Loucy (cell line): ENCODE measurements around the gene TOMM20.
"Not testable (repeated sequence)": the region's sequence is repeated elsewhere in the genome, so short reads cannot be mapped to it uniquely, and the experiment has no call there.

Experiments used
- H2AFZ ChIP-seq: fragments of 200-600 bp; sonication (generic); 2 replicates; pipeline ENCODE4 v1.6.0; 2016; ENCODE audit warnings: antibody characterized with exemption, mild to moderate bottlenecking, low read length, moderate library complexity
- H3F3A ChIP-seq: fragments of 200-600 bp; 2 replicates; pipeline ENCODE4 v1.6.0; 2016; ENCODE audit warnings: antibody characterized with exemption, low read depth, mild to moderate bottlenecking
- H3K27me3 ChIP-seq: fragments of 200-600 bp; sonication (generic); 2 replicates; pipeline ENCODE4 v1.6.1; 2014; ENCODE audit warnings: low read length, mild to moderate bottlenecking; ENCODE audit not compliant: insufficient read depth, poor library complexity, severe bottlenecking
- H3K36me3 ChIP-seq: fragments of 200-600 bp; sonication (generic); 2 replicates; pipeline ENCODE4 v1.6.1; 2016; ENCODE audit warnings: low read length; ENCODE audit not compliant: insufficient read depth
- H3K4me1 ChIP-seq: fragments of 200-600 bp; sonication (generic); 2 replicates; pipeline ENCODE4 v1.5.1; 2014; ENCODE audit warnings: low read length, mild to moderate bottlenecking; ENCODE audit not compliant: insufficient read depth, poor library complexity, severe bottlenecking
- H3K4me2 ChIP-seq: fragments of 200-600 bp; sonication (generic); 2 replicates; pipeline ENCODE4 v1.6.0; 2014; ENCODE audit warnings: antibody characterized with exemption, low read length, low read depth, mild to moderate bottlenecking; ENCODE audit not compliant: poor library complexity, severe bottlenecking
- H3K4me3 ChIP-seq: fragments of 200-600 bp; sonication (generic); 2 replicates; pipeline ENCODE4 v1.5.1; 2014; ENCODE audit warnings: low read length, mild to moderate bottlenecking, mixed read lengths; ENCODE audit not compliant: poor library complexity, severe bottlenecking
- H3K79me2 ChIP-seq: fragments of 200-600 bp; sonication (generic); 2 replicates; pipeline ENCODE4 v1.6.1; 2014; ENCODE audit warnings: low read length; ENCODE audit not compliant: insufficient read depth
- H3K9ac ChIP-seq: fragments of 200-600 bp; sonication (generic); 2 replicates; pipeline ENCODE4 v1.6.0; 2014; ENCODE audit warnings: mild to moderate bottlenecking, low read depth, low read length, moderate library complexity; ENCODE audit not compliant: poor library complexity, severe bottlenecking
- H3K9me2 ChIP-seq: fragments of 200-600 bp; sonication (generic); replicated peaks from 2 replicates; pipeline ENCODE4 v1.6.1; 2016; ENCODE audit warnings: low read depth, low read length, mixed read lengths
- H3K9me3 ChIP-seq: fragments of 200-600 bp; sonication (generic); 2 replicates; pipeline ENCODE4 v1.6.1; 2014; ENCODE audit warnings: mild to moderate bottlenecking, antibody characterized with exemption, low read length, low read depth; ENCODE audit not compliant: insufficient read depth
- H4K20me1 ChIP-seq: fragments of 200-600 bp; sonication (generic); 2 replicates; pipeline ENCODE4 v1.6.0; 2014; ENCODE audit warnings: antibody characterized with exemption, low read length, mild to moderate bottlenecking; ENCODE audit not compliant: insufficient read depth, poor library complexity, severe bottlenecking
- EZH2phosphoT487 ChIP-seq: fragments of 200-600 bp; IDR thresholded peaks from 2 replicates; pipeline ENCODE4 v1.6.1; 2018; ENCODE audit warnings: antibody characterized with exemption, mild to moderate bottlenecking, moderate library complexity, borderline replicate concordance
- TF ChIP-seq, protein P1 (sequence below): fragments of 200-600 bp; sonication (generic); conservative IDR thresholded peaks from 2 replicates; pipeline ENCODE4 v1.5.1; 2014; ENCODE audit warnings: mild to moderate bottlenecking, antibody characterized with exemption, low read length

TOMM20 gene

DNA sequence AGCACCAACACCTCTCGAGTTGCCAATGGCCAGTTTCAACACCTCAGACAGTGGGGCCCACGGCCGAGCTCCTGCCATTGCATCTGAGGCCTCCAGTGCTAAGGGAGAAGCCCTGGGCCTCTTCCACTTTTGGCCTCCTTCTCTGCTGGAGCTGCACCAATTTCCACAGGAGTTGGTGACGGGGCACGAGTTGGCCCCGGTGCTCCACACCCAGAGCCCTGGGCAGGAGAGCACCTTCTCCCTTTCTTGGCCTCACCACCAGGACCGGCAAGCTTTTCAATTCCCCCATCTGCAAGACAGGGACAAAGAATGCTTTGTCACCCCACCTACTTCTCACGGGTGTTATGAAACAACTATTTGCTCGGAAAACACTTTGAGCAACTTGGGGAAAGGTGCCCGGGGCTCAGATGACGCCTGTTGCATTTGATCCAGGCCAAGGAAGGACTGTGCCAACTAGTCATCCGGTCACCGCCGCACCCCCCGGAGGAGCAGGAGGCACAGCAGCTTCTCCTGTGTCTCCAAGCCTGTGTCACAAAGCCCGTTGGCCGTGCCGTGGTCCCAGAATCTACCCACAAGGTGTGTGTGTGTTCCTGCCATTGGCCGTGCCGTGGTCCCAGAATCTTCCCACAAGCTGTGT lies 55.2 kb downstream of the TOMM20 start:
- Histone ChIP-seq H3K36me3 (no peaks in the 10 kb centered on the region), H4K20me1 (no peaks in the 10 kb centered on the region), H3K9me2 (no peaks in the 10 kb centered on the region), H3K9me3 (no peaks in the 10 kb centered on the region), H3K4me2 (no peak overlapping the region), H3K9ac (no peak overlapping the region), H3K27me3 (no peaks in the 10 kb centered on the region), H2AFZ (no peak overlapping the region), H3K4me3 (no peak overlapping the region), H3K79me2 (no peaks in the 10 kb centered on the region), H3K4me1 (peaks cover 5% of the 10 kb centered on the region), H3F3A (0 out of 2 replicates have a peak, but pooled peaks cover 3% of the 10 kb centered on the region)
- TF ChIP-seq EZH2phosphoT487, result no peak
- TF ChIP-seq, protein P1, sequence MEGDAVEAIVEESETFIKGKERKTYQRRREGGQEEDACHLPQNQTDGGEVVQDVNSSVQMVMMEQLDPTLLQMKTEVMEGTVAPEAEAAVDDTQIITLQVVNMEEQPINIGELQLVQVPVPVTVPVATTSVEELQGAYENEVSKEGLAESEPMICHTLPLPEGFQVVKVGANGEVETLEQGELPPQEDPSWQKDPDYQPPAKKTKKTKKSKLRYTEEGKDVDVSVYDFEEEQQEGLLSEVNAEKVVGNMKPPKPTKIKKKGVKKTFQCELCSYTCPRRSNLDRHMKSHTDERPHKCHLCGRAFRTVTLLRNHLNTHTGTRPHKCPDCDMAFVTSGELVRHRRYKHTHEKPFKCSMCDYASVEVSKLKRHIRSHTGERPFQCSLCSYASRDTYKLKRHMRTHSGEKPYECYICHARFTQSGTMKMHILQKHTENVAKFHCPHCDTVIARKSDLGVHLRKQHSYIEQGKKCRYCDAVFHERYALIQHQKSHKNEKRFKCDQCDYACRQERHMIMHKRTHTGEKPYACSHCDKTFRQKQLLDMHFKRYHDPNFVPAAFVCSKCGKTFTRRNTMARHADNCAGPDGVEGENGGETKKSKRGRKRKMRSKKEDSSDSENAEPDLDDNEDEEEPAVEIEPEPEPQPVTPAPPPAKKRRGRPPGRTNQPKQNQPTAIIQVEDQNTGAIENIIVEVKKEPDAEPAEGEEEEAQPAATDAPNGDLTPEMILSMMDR, result no peak

DNA sequence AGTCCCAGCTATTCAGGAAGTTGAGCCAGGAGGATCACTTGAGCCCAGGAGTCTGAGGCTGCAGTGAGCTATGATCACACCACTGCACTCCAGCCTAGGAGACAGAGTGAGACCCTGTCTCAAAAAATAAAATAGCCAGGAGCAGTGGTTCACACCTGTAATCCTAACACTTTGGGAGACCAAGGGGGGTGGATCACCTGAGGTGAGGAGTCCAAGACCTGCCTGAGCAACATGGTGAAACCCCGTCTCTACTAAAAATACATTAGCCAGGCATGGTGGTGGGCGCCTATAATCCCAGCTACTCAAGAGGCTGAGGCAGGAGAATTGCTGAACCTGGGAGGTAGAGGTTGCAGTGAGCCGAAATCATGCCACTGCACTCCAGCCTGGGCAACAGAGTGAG lies 56.1 kb downstream of the TOMM20 start:
- H3K36me3 ChIP-seq, H3K4me1 ChIP-seq, H3K9ac ChIP-seq, H3K4me2 ChIP-seq, H3K9me2 ChIP-seq, H3F3A ChIP-seq, H2AFZ ChIP-seq, H4K20me1 ChIP-seq, H3K4me3 ChIP-seq, H3K79me2 ChIP-seq, H3K9me3 ChIP-seq, H3K27me3 ChIP-seq: not testable (repeated sequence)

DNA sequence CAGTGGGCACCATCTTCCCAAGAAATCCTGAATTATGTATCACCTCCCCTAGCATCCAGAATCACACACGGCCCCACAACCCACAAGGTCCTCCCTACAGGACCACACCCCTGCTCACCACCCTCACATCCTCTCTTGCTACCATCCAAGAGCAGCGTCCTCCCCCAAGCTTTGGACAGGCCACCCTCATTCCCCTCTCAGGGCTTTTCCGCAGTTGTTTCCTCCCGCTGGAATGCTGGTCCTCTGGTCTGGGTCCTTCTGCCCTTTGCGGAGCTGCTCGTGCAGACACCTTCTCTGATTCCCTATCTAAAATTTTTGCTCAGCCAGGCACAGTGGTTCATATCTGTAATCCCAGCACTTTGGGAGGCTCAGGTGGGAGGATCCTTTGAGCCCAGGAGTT lies 56.5 kb downstream of the TOMM20 start:
- no peak overlapping the region for H2AFZ ChIP-seq
- H3K27me3 ChIP-seq, result no peaks in the 10 kb centered on the region
- no peak for TF ChIP-seq EZH2phosphoT487
- TF ChIP-seq, protein P1, result no peak
- H3K9me3 ChIP-seq, result no peaks in the 10 kb centered on the region
- H3K4me2 ChIP-seq, result no peak overlapping the region
- no peaks in the 10 kb centered on the region for H4K20me1 ChIP-seq
- H3K4me1 ChIP-seq, result peaks cover 5% of the 10 kb centered on the region
- H3K9me2 ChIP-seq, result no peaks in the 10 kb centered on the region
- no peaks in the 10 kb centered on the region for H3F3A ChIP-seq
- no peak overlapping the region for H3K9ac ChIP-seq
- H3K36me3 ChIP-seq, result no peaks in the 10 kb centered on the region
- no peaks in the 10 kb centered on the region for H3K79me2 ChIP-seq
- H3K4me3 ChIP-seq, result no peak overlapping the region

DNA sequence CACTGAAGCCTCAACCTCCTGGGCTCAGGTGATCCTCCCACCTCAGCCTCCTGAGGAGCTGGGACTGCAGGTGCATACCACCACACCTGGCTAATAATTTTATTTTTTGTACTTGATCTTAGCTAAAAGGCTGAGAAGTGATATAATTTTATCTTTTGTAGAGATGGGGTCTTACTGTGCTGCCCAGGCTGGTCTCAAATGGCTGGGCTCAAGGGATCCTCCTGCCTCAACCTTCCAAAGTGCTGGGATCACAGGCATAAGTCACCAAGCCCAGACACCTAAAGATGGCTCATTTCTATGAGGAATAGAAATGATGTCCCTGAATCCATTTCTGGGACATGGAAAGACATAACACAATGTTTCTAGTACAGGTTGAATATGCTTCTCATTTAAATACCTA lies 57.8 kb downstream of the TOMM20 start:
- TF ChIP-seq EZH2phosphoT487, result no peak
- TF ChIP-seq, protein P1, result no peak
- no peak overlapping the region for H3K4me2 ChIP-seq
- no peaks in the 10 kb centered on the region for H3K36me3 ChIP-seq
- H3F3A ChIP-seq, result no peaks in the 10 kb centered on the region
- H2AFZ ChIP-seq, result no peak overlapping the region
- H3K27me3 ChIP-seq, result no peaks in the 10 kb centered on the region
- no peaks in the 10 kb centered on the region for H3K9me2 ChIP-seq
- peaks cover 5% of the 10 kb centered on the region for H3K4me1 ChIP-seq
- H3K79me2 ChIP-seq, result no peaks in the 10 kb centered on the region
- no peak overlapping the region for H3K9ac ChIP-seq
- no peaks in the 10 kb centered on the region for H3K9me3 ChIP-seq
- no peak overlapping the region for H3K4me3 ChIP-seq
- H4K20me1 ChIP-seq, result no peaks in the 10 kb centered on the region
